ENCODE results near the gene ELF2.
"Not testable (repeated sequence)": the region's sequence is repeated elsewhere in the genome, so short reads cannot be mapped to it uniquely, and the experiment has no call there.

Gene ELF2

DNA sequence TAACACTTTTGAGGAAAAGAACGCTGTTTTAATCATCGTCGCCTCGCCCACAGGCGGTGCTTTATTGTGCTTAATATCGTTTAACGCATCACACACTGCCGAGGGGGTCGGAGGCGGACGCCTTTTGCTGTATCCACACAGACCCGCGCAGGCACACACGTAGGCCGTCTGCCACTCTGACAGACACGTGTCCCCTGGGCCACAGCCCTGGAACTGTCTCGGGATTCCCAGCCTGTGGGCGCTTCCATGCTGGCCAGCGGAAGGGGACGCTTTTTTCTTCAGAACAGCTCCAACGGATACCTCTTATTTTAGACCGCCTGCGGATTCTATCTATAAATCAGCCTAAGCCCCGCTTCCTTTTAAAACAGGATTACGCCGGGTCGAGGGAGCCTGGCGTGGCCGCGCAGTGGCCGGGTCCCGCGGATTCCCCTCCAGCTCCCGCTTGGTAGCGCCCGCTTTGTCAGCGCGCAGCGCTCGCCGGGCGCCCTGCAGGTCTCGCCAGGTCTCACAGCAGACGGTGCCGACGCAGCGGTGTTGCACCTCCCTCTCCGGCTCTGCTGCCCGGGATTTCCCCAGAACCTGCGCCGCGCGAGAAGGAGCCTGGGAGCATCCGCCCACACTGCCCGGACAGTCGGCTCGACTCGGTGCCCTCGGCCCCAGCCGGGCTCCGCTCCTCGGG lies 161.6 kb downstream of the ELF2 start, which contains the start of gene NOCT:
Gene NOCT (plus strand): TSS at position 513 of the 679 bp plus-strand sequence. CDS start 201 bp downstream, outside the sequence.
- peak; percentile 98 for DNase-seq

GRCh38 chr4:139014371-139015268 lies 162.4 kb downstream of the ELF2 start:
- peak; percentile 25 for DNase-seq

DNA sequence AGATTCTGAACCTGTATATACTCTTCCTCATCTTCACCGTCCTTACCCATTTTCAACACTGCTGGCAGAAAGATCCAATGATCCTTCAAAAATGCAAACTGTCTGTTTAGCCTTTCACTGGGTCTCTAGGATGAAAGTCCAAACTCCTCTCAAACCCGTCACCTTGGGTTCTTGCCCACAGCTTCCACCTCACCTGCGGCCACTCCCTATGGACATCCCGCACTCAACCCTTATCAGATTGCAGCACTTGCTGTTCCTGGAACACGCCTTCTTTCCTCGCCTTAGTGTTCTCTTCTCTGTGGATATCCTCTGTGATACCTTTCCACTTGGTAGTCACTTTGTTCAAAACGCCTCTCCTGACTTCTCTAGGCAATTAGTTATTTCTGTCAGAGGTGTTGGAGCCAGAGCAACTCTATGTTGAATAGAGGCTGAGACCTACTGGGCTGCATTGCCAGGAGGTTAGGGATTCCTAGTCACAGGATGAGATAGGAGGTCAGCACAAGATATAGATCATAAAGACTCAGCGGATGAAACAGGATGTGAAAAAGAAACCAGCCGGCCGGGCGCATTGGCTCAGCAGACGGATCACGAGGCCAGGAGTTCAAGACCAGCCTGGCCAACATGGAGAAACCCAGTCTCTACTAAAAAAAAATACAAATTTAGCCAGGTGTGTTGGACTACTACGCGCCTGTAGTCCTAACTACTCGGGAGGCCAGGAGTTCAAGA lies 165.6 kb downstream of the ELF2 start:
- DNase-seq = no peak

- no peak for DNase-seq
These were observed 167.3 kb downstream of the ELF2 start for GRCh38 chr4:139009702-139010101.

- not testable (repeated sequence) for DNase-seq
These were observed 168.7 kb downstream of the ELF2 start for GRCh38 chr4:139008278-139008677.

GRCh38 chr4:139007640-139008039 lies 169.4 kb downstream of the ELF2 start:
- no peak for DNase-seq
